HEK293 (cell line): ENCODE measurements around the gene CRYAB.

Experiments used
- CTCF ChIA-PET: fragments of 350-600 bp; formaldehyde crosslinking; extraction: SDS; loops from one replicate; lab custom pipeline; 2021; ENCODE audit warnings: antibody characterized with exemption; lab: Yijun Ruan, JAX
- POLR2A ChIA-PET: fragments of 300-600 bp; formaldehyde crosslinking; extraction: SDS; loops from one replicate; lab custom pipeline; 2020; ENCODE audit warnings: antibody characterized with exemption, inconsistent platforms; lab: Yijun Ruan, JAX
- H3K27ac ChIP-seq: fragments of 200-500 bp; sonication (Bioruptor generic); 2 replicates; pipeline ENCODE4 v1.5.1; 2014; ENCODE audit warnings: low read depth, low read length, control low read depth, inconsistent platforms; ENCODE audit errors: extremely low read depth
- H3K36me3 ChIP-seq, 2 experiments: fragments of 200-500 bp in 1 of 2; sonication (Bioruptor generic) in 1 of 2; 1 replicate in 1 of 2; 2 replicates in 1 of 2; pipeline ENCODE4 v1.5.1; 2014 to 2017; ENCODE audit warnings: inconsistent platforms in 2 of 2, low read length in 2 of 2; ENCODE audit not compliant: control insufficient read depth in 2 of 2, insufficient read depth in 1 of 2
- H3K4me1 ChIP-seq: fragments of 200-500 bp; sonication (Bioruptor generic); 2 replicates; pipeline ENCODE4 v1.5.1; 2014; ENCODE audit warnings: mild to moderate bottlenecking, low read length, inconsistent platforms; ENCODE audit not compliant: control insufficient read depth, insufficient read depth
- H3K4me3 ChIP-seq: 2 replicates; pipeline ENCODE4 v1.5.1; 2011; ENCODE audit warnings: low read depth, mild to moderate bottlenecking, control low read depth, low read length, moderate library complexity
- H3K9me3 ChIP-seq: fragments of 200-500 bp; sonication (Bioruptor generic); 2 replicates; pipeline ENCODE4 v1.5.1; 2014; ENCODE audit warnings: low read depth, low read length, inconsistent platforms; ENCODE audit not compliant: control insufficient read depth, insufficient read depth
- GLIS2 ChIP-seq: fragments of 450-650 bp; formaldehyde crosslinking; IDR thresholded peaks from 2 replicates; pipeline ENCODE4 v1.5.1; 2016; ENCODE audit warnings: missing biosample characterization, missing genetic modification characterization
- HOXD13 ChIP-seq: sonication (generic); formaldehyde crosslinking; IDR thresholded peaks from 2 replicates; pipeline ENCODE4 v1.8.0; 2022; ENCODE audit warnings: missing genetic modification reagents, borderline replicate concordance
- PRDM1 ChIP-seq: fragments of 450-650 bp; formaldehyde crosslinking; IDR thresholded peaks from 2 replicates; pipeline ENCODE4; 2016; ENCODE audit warnings: missing biosample characterization, missing genetic modification characterization
- YY1 ChIP-seq: fragments of 450-650 bp; formaldehyde crosslinking; IDR thresholded peaks from 2 replicates; pipeline ENCODE4 v1.5.1; 2018; ENCODE audit warnings: missing biosample characterization, missing genetic modification characterization
- ZBTB21 ChIP-seq: fragments of 450-650 bp; formaldehyde crosslinking; IDR thresholded peaks from 2 replicates; pipeline ENCODE4 v1.5.1; 2017; ENCODE audit warnings: missing biosample characterization, missing genetic modification characterization
- ZFHX2 ChIP-seq: fragments of 450-650 bp; formaldehyde crosslinking; conservative IDR thresholded peaks from 2 replicates; pipeline ENCODE4 v1.5.1; 2016; ENCODE audit warnings: missing biosample characterization, missing genetic modification characterization
- ZNF140 ChIP-seq: fragments of 450-650 bp; formaldehyde crosslinking; IDR thresholded peaks from 2 replicates; pipeline ENCODE4 v1.5.1; 2016; ENCODE audit warnings: missing biosample characterization, missing genetic modification characterization
- ZNF175 ChIP-seq: fragments of 450-650 bp; formaldehyde crosslinking; IDR thresholded peaks from 2 replicates; pipeline ENCODE4 v1.5.1; 2016; ENCODE audit warnings: missing biosample characterization, missing genetic modification characterization
- ZNF184 ChIP-seq: fragments of 450-650 bp; IDR thresholded peaks from 2 replicates; pipeline ENCODE4 v1.5.1; 2018; ENCODE audit warnings: missing biosample characterization, mild to moderate bottlenecking, missing genetic modification characterization
- ZNF391 ChIP-seq: fragments of 450-650 bp; formaldehyde crosslinking; IDR thresholded peaks from 2 replicates; pipeline ENCODE4 v1.5.1; 2016; ENCODE audit warnings: low read depth, missing biosample characterization, missing genetic modification characterization, borderline replicate concordance
- ZNF423 ChIP-seq: fragments of 450-650 bp; formaldehyde crosslinking; IDR thresholded peaks from 2 replicates; pipeline ENCODE4 v1.5.1; 2016; ENCODE audit warnings: missing biosample characterization, missing genetic modification characterization
- ZNF433 ChIP-seq: fragments of 450-650 bp; formaldehyde crosslinking; IDR thresholded peaks from 2 replicates; pipeline ENCODE4 v1.5.1; 2016; ENCODE audit warnings: missing biosample characterization, missing genetic modification characterization, low read depth
- ZNF791 ChIP-seq: fragments of 450-650 bp; formaldehyde crosslinking; IDR thresholded peaks from 2 replicates; pipeline ENCODE4 v1.5.1; 2016; ENCODE audit warnings: missing biosample characterization, missing genetic modification characterization
- ZNF792 ChIP-seq: fragments of 450-650 bp; formaldehyde crosslinking; IDR thresholded peaks from 2 replicates; pipeline ENCODE4 v1.5.1; 2016; ENCODE audit warnings: missing biosample characterization, missing genetic modification characterization
- ZNF830 ChIP-seq: fragments of 450-650 bp; IDR thresholded peaks from 2 replicates; pipeline ENCODE4 v1.5.0; 2018; ENCODE audit warnings: missing biosample characterization, missing genetic modification characterization, low read depth, mild to moderate bottlenecking, moderate library complexity
- ZXDB ChIP-seq: fragments of 450-650 bp; formaldehyde crosslinking; IDR thresholded peaks from 2 replicates; pipeline ENCODE4 v1.5.1; 2016; ENCODE audit warnings: missing biosample characterization, missing genetic modification characterization
- TF ChIP-seq, protein P1 (sequence below): fragments of 450-650 bp; formaldehyde crosslinking; IDR thresholded peaks from 2 replicates; pipeline ENCODE4 v1.5.1; 2016; ENCODE audit warnings: missing biosample characterization, missing genetic modification characterization, borderline replicate concordance
- TF ChIP-seq, protein P2 (sequence below): fragments of 450-650 bp; formaldehyde crosslinking; IDR thresholded peaks from 2 replicates; pipeline ENCODE4 v1.5.1; 2016; ENCODE audit warnings: missing biosample characterization, missing genetic modification characterization, low read depth
- TF ChIP-seq, protein P3 (sequence below): fragments of 450-650 bp; formaldehyde crosslinking; IDR thresholded peaks from 2 replicates; pipeline ENCODE4 v1.5.0; 2017; ENCODE audit warnings: missing biosample characterization, missing genetic modification characterization, borderline replicate concordance
- TF ChIP-seq, protein P4 (sequence below): fragments of 450-650 bp; formaldehyde crosslinking; IDR thresholded peaks from 2 replicates; pipeline ENCODE4 v1.5.1; 2017; ENCODE audit warnings: missing biosample characterization, missing genetic modification characterization
- TF ChIP-seq, protein P5 (sequence below): fragments of 450-650 bp; formaldehyde crosslinking; IDR thresholded peaks from 2 replicates; pipeline ENCODE4 v1.5.1; 2017; ENCODE audit warnings: missing biosample characterization, missing genetic modification characterization

The CRYAB gene

DNA sequence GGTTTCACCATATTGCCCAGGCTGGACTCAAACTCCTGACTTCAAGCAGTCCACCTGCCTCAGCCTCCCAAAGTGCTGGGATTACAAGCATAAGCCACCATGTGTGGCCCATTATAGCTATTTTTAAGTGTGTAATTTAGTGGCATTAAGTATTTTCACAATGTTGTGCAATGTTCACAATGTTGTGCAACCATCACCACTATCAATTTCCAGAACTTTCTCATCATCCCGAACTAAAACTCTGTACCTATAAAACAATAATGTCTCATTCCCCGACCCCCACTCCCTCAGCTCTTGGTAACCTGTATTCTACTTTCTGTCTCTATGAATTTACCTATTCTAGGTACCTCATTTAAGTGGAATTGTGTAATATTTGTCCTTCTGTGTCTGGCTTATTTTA lies 24.7 kb downstream of the CRYAB start:
- POLR2A ChIA-PET = interaction anchor here (0.8 kb wide), 1 partner anchor 15 kb away, joined by 3 read pairs; the partner anchor contains the start of gene ALG9
- CTCF ChIA-PET = interaction anchor here (0.6 kb wide), 1 partner anchor 49 kb away, joined by 4 read pairs; no protein-coding TSS in a partner anchor
- no peaks in the 10 kb centered on the region for H3K36me3 ChIP-seq

DNA sequence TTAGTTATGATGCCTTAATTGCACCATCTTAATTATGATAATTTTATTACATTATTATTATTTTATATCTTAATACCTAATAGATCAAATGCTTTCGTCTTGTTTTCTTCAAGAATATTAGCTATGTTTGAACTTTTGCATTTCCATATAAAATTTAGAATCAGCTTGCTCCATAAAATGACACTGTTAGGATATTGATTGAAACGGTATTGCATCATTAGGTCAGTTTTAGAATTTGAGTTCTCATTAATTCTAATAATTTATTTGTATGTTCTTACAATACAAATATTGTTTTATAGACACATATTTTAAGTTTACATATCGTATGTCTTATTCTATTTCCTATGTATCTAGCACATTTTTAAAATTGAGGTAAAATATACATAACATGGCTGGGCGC lies 25.5 kb downstream of the CRYAB start:
- no peak overlapping the region for H3K27ac ChIP-seq
- ChIA-PET POLR2A (interaction anchor here (0.6 kb wide), 1 partner anchor 64 kb away, joined by 5 read pairs; no protein-coding TSS in a partner anchor), CTCF (no interaction called here)
- no peaks in the 10 kb centered on the region for H3K36me3 ChIP-seq
- no peaks in the 10 kb centered on the region for H3K9me3 ChIP-seq
- H3K4me3 ChIP-seq = no peak overlapping the region
- no peaks in the 10 kb centered on the region for H3K4me1 ChIP-seq
- TF ChIP-seq ZNF830 (tag by site-specific recombination) = no peak
- TF ChIP-seq GLIS2 (tag by site-specific recombination) = no peak
- TF ChIP-seq ZNF423 (tag by site-specific recombination) = no peak
- TF ChIP-seq ZNF140 = no peak
- no peak for TF ChIP-seq ZNF184 (tag by site-specific recombination)
- no peak for TF ChIP-seq YY1
- no peak for TF ChIP-seq HOXD13 (CRISPR knock-in tag)
- TF ChIP-seq, protein P1, sequence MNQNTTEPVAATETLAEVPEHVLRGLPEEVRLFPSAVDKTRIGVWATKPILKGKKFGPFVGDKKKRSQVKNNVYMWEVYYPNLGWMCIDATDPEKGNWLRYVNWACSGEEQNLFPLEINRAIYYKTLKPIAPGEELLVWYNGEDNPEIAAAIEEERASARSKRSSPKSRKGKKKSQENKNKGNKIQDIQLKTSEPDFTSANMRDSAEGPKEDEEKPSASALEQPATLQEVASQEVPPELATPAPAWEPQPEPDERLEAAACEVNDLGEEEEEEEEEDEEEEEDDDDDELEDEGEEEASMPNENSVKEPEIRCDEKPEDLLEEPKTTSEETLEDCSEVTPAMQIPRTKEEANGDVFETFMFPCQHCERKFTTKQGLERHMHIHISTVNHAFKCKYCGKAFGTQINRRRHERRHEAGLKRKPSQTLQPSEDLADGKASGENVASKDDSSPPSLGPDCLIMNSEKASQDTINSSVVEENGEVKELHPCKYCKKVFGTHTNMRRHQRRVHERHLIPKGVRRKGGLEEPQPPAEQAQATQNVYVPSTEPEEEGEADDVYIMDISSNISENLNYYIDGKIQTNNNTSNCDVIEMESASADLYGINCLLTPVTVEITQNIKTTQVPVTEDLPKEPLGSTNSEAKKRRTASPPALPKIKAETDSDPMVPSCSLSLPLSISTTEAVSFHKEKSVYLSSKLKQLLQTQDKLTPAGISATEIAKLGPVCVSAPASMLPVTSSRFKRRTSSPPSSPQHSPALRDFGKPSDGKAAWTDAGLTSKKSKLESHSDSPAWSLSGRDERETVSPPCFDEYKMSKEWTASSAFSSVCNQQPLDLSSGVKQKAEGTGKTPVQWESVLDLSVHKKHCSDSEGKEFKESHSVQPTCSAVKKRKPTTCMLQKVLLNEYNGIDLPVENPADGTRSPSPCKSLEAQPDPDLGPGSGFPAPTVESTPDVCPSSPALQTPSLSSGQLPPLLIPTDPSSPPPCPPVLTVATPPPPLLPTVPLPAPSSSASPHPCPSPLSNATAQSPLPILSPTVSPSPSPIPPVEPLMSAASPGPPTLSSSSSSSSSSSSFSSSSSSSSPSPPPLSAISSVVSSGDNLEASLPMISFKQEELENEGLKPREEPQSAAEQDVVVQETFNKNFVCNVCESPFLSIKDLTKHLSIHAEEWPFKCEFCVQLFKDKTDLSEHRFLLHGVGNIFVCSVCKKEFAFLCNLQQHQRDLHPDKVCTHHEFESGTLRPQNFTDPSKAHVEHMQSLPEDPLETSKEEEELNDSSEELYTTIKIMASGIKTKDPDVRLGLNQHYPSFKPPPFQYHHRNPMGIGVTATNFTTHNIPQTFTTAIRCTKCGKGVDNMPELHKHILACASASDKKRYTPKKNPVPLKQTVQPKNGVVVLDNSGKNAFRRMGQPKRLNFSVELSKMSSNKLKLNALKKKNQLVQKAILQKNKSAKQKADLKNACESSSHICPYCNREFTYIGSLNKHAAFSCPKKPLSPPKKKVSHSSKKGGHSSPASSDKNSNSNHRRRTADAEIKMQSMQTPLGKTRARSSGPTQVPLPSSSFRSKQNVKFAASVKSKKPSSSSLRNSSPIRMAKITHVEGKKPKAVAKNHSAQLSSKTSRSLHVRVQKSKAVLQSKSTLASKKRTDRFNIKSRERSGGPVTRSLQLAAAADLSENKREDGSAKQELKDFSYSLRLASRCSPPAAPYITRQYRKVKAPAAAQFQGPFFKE = no peak
- TF ChIP-seq ZNF175 (tag by site-specific recombination) = no peak

More for the DNA sequence above, 24.7 kb downstream of the CRYAB start:
- H3K27ac ChIP-seq = no peak overlapping the region
- H3K4me3 ChIP-seq = no peak overlapping the region
- TF ChIP-seq ZNF433 (tag by site-specific recombination) (no peak), ZFHX2 (tag by site-specific recombination) (no peak), ZBTB21 (no peak), PRDM1 (tag by site-specific recombination) (no peak), ZNF792 (tag by site-specific recombination) (no peak), ZXDB (tag by site-specific recombination) (no peak), ZNF391 (tag by site-specific recombination) (no peak), ZNF791 (tag by site-specific recombination) (no peak)
- TF ChIP-seq, protein P2, sequence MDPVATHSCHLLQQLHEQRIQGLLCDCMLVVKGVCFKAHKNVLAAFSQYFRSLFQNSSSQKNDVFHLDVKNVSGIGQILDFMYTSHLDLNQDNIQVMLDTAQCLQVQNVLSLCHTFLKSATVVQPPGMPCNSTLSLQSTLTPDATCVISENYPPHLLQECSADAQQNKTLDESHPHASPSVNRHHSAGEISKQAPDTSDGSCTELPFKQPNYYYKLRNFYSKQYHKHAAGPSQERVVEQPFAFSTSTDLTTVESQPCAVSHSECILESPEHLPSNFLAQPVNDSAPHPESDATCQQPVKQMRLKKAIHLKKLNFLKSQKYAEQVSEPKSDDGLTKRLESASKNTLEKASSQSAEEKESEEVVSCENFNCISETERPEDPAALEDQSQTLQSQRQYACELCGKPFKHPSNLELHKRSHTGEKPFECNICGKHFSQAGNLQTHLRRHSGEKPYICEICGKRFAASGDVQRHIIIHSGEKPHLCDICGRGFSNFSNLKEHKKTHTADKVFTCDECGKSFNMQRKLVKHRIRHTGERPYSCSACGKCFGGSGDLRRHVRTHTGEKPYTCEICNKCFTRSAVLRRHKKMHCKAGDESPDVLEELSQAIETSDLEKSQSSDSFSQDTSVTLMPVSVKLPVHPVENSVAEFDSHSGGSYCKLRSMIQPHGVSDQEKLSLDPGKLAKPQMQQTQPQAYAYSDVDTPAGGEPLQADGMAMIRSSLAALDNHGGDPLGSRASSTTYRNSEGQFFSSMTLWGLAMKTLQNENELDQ (tag by site-specific recombination) = no peak
- TF ChIP-seq, protein P3, sequence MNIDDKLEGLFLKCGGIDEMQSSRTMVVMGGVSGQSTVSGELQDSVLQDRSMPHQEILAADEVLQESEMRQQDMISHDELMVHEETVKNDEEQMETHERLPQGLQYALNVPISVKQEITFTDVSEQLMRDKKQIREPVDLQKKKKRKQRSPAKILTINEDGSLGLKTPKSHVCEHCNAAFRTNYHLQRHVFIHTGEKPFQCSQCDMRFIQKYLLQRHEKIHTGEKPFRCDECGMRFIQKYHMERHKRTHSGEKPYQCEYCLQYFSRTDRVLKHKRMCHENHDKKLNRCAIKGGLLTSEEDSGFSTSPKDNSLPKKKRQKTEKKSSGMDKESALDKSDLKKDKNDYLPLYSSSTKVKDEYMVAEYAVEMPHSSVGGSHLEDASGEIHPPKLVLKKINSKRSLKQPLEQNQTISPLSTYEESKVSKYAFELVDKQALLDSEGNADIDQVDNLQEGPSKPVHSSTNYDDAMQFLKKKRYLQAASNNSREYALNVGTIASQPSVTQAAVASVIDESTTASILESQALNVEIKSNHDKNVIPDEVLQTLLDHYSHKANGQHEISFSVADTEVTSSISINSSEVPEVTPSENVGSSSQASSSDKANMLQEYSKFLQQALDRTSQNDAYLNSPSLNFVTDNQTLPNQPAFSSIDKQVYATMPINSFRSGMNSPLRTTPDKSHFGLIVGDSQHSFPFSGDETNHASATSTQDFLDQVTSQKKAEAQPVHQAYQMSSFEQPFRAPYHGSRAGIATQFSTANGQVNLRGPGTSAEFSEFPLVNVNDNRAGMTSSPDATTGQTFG (tag by site-specific recombination) = no peak
- TF ChIP-seq, protein P4, sequence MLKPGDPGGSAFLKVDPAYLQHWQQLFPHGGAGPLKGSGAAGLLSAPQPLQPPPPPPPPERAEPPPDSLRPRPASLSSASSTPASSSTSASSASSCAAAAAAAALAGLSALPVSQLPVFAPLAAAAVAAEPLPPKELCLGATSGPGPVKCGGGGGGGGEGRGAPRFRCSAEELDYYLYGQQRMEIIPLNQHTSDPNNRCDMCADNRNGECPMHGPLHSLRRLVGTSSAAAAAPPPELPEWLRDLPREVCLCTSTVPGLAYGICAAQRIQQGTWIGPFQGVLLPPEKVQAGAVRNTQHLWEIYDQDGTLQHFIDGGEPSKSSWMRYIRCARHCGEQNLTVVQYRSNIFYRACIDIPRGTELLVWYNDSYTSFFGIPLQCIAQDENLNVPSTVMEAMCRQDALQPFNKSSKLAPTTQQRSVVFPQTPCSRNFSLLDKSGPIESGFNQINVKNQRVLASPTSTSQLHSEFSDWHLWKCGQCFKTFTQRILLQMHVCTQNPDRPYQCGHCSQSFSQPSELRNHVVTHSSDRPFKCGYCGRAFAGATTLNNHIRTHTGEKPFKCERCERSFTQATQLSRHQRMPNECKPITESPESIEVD = no peak
- TF ChIP-seq, protein P5, sequence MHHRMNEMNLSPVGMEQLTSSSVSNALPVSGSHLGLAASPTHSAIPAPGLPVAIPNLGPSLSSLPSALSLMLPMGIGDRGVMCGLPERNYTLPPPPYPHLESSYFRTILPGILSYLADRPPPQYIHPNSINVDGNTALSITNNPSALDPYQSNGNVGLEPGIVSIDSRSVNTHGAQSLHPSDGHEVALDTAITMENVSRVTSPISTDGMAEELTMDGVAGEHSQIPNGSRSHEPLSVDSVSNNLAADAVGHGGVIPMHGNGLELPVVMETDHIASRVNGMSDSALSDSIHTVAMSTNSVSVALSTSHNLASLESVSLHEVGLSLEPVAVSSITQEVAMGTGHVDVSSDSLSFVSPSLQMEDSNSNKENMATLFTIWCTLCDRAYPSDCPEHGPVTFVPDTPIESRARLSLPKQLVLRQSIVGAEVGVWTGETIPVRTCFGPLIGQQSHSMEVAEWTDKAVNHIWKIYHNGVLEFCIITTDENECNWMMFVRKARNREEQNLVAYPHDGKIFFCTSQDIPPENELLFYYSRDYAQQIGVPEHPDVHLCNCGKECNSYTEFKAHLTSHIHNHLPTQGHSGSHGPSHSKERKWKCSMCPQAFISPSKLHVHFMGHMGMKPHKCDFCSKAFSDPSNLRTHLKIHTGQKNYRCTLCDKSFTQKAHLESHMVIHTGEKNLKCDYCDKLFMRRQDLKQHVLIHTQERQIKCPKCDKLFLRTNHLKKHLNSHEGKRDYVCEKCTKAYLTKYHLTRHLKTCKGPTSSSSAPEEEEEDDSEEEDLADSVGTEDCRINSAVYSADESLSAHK (tag by site-specific recombination) = no peak
- no peaks in the 10 kb centered on the region for H3K4me1 ChIP-seq
- no peaks in the 10 kb centered on the region for H3K9me3 ChIP-seq
